GM19324 (cell line): ENCODE results near the gene PPP1R37.

Source experiments
- ATAC-seq: cut with Tn5 transposase; IDR thresholded peaks from one replicate; pipeline ENCODE4 v1.9.1; 2021; ENCODE audit warnings: mild to moderate bottlenecking, moderate library complexity; ENCODE audit not compliant: unreplicated experiment, low FRiP score

The PPP1R37 gene

GRCh38 chr19:45180936-45181335 is 88.0 kb downstream of the PPP1R37 start:
- ATAC-seq = no peak

- ATAC-seq = no peak
These were observed 89.8 kb downstream of the PPP1R37 start for GRCh38 chr19:45182758-45183157.

- no peak for ATAC-seq
These were observed 91.1 kb downstream of the PPP1R37 start for GRCh38 chr19:45184115-45184514.

GRCh38 chr19:45186509-45187334 is 93.7 kb downstream of the PPP1R37 start:
- no peak for ATAC-seq

GRCh38 chr19:45187421-45188100 is 94.6 kb downstream of the PPP1R37 start:
- no peak for ATAC-seq

- no peak for ATAC-seq
These were observed 97.0 kb downstream of the PPP1R37 start for GRCh38 chr19:45189971-45190370.

- ATAC-seq = no peak
These were observed 98.4 kb downstream of the PPP1R37 start for GRCh38 chr19:45191375-45191774.

- no peak for ATAC-seq
These were observed 102.8 kb downstream of the PPP1R37 start for GRCh38 chr19:45195764-45196163.
